ENCODE results near the gene CCDC172.

CCDC172 gene

GRCh38 chr10:116410351-116410750 lies 86.1 kb downstream of the CCDC172 start:
- TF ChIP-seq POLR2AphosphoS5 (IDR thresholded peaks at IDR 0.05; ENCODE audit: low read depth, low read length) (no peak), SPI1 (IDR thresholded peaks at IDR 0.05; ENCODE audit: low read depth, low read length) (no peak), PAX5 (IDR thresholded peaks at IDR 0.05; ENCODE audit: insufficient read depth, low read length, severe bottlenecking) (no peak), POLR2A (IDR thresholded peaks at IDR 0.05; ENCODE audit: low read depth, low read length) (no peak), TAF1 (IDR thresholded peaks at IDR 0.05; ENCODE audit: low read depth, low read length) (no peak)
- FAIRE-seq = no peak
- no peak for DNase-seq (ENCODE audit: insufficient read length, low spot score)

GRCh38 chr10:116417821-116418220 lies 93.6 kb downstream of the CCDC172 start:
- TF ChIP-seq POU2F2 (IDR thresholded peaks at IDR 0.05; ENCODE audit: low read depth, low read length) (no peak), PAX5 (IDR thresholded peaks at IDR 0.05; ENCODE audit: insufficient read depth, low read length, severe bottlenecking) (no peak), TAF1 (IDR thresholded peaks at IDR 0.05; ENCODE audit: low read depth, low read length) (no peak), POLR2AphosphoS5 (IDR thresholded peaks at IDR 0.05; ENCODE audit: low read depth, low read length) (no peak), SPI1 (IDR thresholded peaks at IDR 0.05; ENCODE audit: low read depth, low read length) (no peak), POLR2A (IDR thresholded peaks at IDR 0.05; ENCODE audit: low read depth, low read length) (no peak)
- FAIRE-seq = no peak
- DNase-seq (ENCODE audit: insufficient read length, low spot score) = no peak

GRCh38 chr10:116418389-116418788 lies 94.1 kb downstream of the CCDC172 start:
- FAIRE-seq = no peak
- TF ChIP-seq POU2F2 (IDR thresholded peaks at IDR 0.05; ENCODE audit: low read depth, low read length) = no peak
- DNase-seq (ENCODE audit: insufficient read length, low spot score) = no peak

- FAIRE-seq = no peak
- TF ChIP-seq POLR2A (IDR thresholded peaks at IDR 0.05; ENCODE audit: low read depth, low read length) (no peak), SPI1 (IDR thresholded peaks at IDR 0.05; ENCODE audit: low read depth, low read length) (no peak), PAX5 (IDR thresholded peaks at IDR 0.05; ENCODE audit: insufficient read depth, low read length, severe bottlenecking) (no peak), POLR2AphosphoS5 (IDR thresholded peaks at IDR 0.05; ENCODE audit: low read depth, low read length) (no peak), TAF1 (IDR thresholded peaks at IDR 0.05; ENCODE audit: low read depth, low read length) (no peak), POU2F2 (IDR thresholded peaks at IDR 0.05; ENCODE audit: low read depth, low read length) (no peak)
- no peak for DNase-seq (ENCODE audit: insufficient read length, low spot score)
Observed at GRCh38 chr10:116421815-116422214, 97.6 kb downstream of the CCDC172 start.

- DNase-seq (ENCODE audit: insufficient read length, low spot score) (no peak), FAIRE-seq (no peak)
- TF ChIP-seq SPI1 (IDR thresholded peaks at IDR 0.05; ENCODE audit: low read depth, low read length) (no peak), TAF1 (IDR thresholded peaks at IDR 0.05; ENCODE audit: low read depth, low read length) (no peak), POU2F2 (IDR thresholded peaks at IDR 0.05; ENCODE audit: low read depth, low read length) (no peak), POLR2AphosphoS5 (IDR thresholded peaks at IDR 0.05; ENCODE audit: low read depth, low read length) (no peak), POLR2A (IDR thresholded peaks at IDR 0.05; ENCODE audit: low read depth, low read length) (no peak), PAX5 (IDR thresholded peaks at IDR 0.05; ENCODE audit: insufficient read depth, low read length, severe bottlenecking) (no peak)
Observed at GRCh38 chr10:116427671-116428070, 103.4 kb downstream of the CCDC172 start, which contains the start of gene PNLIPRP3. Gene PNLIPRP3, plus strand, starts transcription at chr10:116427847. Its CDS starts 166 bp downstream, at chr10:116428013.

GRCh38 chr10:116429288-116429977 lies 105.2 kb downstream of the CCDC172 start:
- no peak for TF ChIP-seq POU2F2 (IDR thresholded peaks at IDR 0.05; ENCODE audit: low read depth, low read length)
- no peak for TF ChIP-seq TAF1 (IDR thresholded peaks at IDR 0.05; ENCODE audit: low read depth, low read length)
- no peak for TF ChIP-seq POLR2A (IDR thresholded peaks at IDR 0.05; ENCODE audit: low read depth, low read length)
- no peak for TF ChIP-seq PAX5 (IDR thresholded peaks at IDR 0.05; ENCODE audit: insufficient read depth, low read length, severe bottlenecking)
- TF ChIP-seq POLR2AphosphoS5 (IDR thresholded peaks at IDR 0.05; ENCODE audit: low read depth, low read length) = no peak
- no peak for TF ChIP-seq SPI1 (IDR thresholded peaks at IDR 0.05; ENCODE audit: low read depth, low read length)
- FAIRE-seq (no peak), DNase-seq (ENCODE audit: insufficient read length, low spot score) (no peak)

Measured in GM12891 (cell line).